Glomerular visceral epithelial cell (primary cell): ENCODE measurements around the gene DTYMK.
"Not testable (repeated sequence)": the region's sequence is repeated elsewhere in the genome, so short reads cannot be mapped to it uniquely, and the experiment has no call there.

Experiments used
- DNase-seq: peaks from one replicate; pipeline ENCODE4 v3.0.0-alpha.2; 2016; ENCODE audit errors: extremely low spot score

The DTYMK gene

DNA sequence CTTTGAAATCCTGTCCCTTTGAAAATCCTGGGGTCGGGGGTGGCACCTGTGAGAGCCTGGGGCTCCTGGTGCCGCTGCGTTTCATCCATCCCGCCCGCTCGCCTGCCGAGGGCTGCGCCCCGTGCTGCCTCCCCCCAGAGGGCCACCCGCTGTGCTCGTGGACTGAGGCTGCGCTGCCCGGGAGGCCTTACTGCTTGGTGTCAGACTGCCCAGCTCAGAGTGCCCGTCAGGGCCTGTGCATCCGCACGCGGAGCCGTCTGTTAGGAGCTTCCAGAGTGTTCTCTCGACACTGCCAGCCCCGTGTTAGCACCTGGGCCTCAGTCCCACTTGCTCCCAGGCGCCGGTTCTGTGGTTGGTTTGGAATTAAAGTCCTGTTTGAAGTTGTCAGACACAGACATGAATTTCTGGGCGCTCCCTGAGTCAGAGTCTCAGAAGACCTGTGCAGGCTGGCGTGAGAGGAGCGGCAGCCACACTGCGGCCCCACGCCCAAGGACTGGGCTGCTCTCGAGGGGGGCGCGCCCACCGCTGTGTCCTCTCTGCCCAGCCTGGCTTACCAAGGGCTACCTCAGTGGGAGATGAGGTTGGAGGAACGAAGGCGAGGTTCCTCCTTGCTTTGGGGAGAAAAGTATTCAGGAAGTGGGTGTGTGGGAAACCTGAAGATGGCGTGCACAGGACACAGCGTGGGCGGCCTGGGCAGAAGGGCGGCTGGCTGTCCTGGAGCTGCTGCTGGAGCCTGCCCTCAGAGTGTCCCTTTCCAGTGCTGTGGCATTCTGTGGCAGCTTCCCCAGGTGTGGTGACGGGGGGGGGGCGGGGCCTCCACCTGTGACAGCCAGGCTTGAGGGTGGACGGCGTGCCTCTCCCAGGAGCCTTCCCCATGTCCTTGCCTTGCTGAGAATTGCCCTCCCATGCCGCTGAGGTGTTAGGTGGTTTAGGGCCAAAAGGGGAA lies 14.1 kb downstream of the DTYMK start:
- no peak for DNase-seq

DNA sequence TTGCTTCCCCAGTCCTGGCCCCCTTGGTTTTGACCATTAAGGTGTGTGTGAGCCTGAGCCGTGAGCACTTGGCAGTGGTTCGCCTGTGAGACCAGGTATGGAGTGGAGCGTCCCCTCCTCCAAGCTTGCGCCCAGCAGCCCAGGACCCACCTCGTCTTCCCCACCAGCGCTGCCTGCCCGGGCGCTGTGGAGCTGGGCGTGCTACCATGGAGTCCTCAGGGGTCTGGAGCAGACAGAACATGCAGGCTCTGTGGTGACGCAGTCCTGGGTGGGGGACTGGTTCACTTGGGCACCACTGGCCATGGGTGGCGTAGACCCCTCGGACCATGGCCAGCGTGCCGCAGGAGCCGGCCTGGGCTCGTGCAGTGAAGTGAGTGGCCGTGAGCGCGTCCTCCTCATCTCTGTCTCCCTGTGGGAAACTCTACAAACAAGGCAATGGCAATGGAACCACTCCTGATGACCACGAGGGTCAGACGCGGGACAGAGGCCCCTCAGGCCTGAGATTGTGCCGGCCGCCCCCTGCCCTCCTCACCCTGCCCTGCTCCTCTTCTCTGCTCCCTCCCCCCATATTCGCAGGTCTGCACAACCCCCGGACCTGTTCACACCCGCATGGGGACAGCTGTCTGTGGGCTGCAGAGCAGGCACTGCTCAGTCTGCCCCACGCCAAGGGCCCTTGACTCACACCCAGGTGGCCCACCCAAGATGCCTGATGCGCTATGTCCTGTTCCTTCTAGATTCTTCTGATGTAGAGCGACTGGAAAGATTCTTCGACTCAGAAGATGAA lies 15.0 kb downstream of the DTYMK start:
- no peak for DNase-seq

DNA sequence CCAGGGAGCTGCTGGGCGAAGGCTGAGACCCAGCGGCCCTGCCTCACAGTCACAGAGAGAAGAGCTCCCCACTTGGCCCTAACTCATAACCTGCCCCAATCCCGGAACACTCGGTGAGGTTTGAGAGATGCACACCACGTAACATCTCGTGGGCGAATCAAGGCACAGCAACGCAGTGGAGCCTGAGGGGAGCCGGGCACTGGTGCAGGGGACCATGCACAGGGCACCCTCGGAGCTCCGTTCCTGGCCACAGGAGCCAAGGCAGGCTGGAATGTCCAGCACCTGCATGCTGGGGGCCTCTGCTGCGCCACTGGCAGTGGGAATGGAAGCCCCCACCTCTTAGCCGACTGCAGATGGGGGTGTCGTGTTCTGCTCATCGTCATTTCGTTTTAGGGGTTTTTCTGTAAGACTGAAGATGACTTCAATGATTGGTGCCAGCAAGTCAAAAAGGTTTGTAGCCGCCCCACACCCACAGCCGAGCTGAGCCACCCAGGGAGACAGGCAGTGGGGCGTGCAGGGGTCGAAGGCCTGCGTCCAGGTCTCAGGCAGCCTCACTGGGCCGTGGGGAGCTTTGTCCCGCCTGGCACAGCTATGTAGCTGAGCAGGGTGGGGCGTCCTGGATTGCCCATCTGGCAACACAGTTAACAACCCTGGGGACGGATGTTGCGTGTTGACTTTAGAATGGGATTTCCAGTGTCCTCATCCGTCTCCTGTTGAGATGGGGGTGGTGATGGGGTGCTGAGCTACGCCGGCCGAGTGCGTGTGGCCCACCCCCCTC lies 16.1 kb downstream of the DTYMK start:
- DNase-seq, result no peak

GRCh38 chr2:241668839-241669238 lies 17.8 kb downstream of the DTYMK start:
- no peak for DNase-seq

GRCh38 chr2:241668354-241668753 lies 18.3 kb downstream of the DTYMK start:
- no peak for DNase-seq

GRCh38 chr2:241666627-241667400 lies 19.8 kb downstream of the DTYMK start:
- DNase-seq, result no peak

GRCh38 chr2:241665731-241666440 lies 20.7 kb downstream of the DTYMK start:
- no peak for DNase-seq

DNA sequence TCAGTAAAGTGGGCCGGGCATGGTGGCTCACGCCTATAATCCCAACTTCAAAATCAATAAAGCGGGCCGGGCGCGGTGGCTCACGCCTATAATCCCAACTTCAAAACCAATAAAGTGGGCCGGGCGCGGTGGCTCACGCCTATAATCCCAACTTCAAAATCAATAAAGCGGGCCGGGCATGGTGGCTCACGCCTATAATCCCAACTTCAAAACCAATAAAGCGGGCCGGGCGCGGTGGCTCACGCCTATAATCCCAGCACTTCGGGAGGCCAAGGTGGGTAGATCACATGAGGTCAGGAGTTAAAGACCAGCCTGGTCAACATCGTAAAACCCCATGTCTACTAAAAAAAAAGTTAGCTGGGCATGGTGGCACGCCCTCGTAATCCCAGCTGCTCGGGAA lies 23.9 kb downstream of the DTYMK start:
- DNase-seq, result not testable (repeated sequence)

DNA sequence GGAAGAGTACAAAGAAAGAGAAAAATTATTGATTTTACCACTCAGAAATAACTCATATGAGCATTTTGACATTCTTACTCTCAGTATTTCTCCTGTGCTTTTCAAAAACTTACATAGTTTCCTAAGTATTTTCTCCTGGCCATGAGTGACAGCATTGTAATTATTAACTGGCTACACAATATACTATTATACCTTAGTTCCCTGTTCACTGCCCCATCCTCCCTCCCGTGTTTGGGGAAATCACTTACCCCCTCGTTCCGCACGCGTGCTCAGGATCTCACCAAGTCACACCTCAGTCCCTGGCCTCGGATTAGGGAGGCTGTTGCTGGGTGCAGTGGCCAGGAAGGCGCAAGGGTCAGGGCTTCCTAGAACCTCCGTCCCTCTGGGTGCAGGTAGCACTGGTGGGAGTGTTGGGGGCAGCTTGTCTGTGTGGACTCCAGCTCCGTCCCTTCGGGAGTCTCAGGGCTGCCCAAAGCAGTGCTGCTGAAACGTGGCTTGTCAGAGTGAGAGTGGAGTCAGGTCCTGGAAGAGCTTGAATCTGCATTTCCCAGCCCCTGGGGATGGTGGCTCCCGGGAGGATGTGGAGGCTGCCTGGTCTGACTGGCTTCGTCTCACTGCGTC lies 25.9 kb downstream of the DTYMK start:
- DNase-seq, result no peak

GRCh38 chr2:241659150-241659739 lies 27.4 kb downstream of the DTYMK start:
- peak; percentile 59 for DNase-seq

DNA sequence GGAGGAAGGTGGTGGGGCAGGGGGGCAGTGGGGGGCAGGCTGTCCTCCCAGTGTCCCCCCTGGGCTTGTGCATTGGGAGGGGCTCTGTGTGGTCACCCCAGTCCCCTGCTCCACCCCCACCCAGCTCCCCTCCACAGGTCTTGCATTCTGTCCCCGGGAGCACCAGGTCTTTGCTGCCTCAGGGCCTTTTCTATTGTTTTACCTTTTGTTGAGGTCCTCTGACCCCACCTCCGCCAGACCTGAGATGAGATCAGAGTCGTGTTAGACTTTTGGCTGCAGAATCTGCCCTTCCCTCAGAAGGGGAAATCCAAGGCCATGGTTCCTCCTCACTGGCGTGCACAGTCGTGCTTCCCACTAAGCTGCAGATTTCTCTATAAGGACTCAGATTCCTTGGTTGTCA lies 28.3 kb downstream of the DTYMK start:
- DNase-seq, result no peak

- DNase-seq, result no peak
These were observed 28.8 kb downstream of the DTYMK start for GRCh38 chr2:241657786-241658254.

GRCh38 chr2:241656190-241656741 lies 30.3 kb downstream of the DTYMK start:
- no peak for DNase-seq

- no peak for DNase-seq
These were observed 31.0 kb downstream of the DTYMK start for GRCh38 chr2:241655516-241656189.

DNA sequence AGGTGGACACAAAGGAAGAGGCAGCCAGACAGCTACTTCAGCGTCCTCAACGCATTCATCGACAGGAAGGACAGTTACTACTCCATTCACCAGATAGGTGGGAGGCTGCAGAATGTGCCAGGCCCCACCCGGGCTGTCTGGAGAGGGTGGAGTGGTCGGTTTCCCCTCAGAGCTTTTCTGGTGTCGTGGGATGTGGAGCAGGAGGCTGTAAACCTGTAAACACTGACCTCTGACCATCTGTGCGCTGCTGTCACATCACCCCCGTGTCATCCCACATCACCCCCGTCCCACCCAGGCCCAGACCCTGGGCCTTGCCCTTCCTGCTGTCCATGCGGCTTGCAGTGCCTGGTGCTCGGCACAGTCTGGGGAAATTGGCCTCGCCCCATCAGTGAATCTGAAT lies 32.1 kb downstream of the DTYMK start:
- no peak for DNase-seq

GRCh38 chr2:241653210-241653750 lies 33.3 kb downstream of the DTYMK start:
- DNase-seq, result no peak

DNA sequence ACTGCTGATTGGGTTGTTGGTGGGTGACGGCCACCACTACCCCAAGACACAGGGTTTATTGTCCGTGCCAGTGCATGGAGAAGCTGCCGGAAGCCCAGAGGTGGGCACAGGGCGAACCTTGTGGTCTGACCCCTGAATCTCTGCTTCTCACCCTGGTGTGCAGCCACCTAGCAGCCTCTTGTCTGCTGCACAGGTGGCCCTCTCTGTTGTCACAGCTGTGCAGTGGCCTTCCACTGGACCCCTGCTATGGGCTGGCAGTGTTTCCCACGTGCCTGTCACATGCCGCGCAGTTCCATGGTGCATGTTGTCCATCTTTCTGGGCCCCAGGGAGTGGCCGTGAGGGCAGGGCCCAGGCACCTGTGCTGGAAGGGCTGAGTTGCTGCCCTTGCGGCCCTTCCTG lies 33.9 kb downstream of the DTYMK start:
- no peak for DNase-seq

DNA sequence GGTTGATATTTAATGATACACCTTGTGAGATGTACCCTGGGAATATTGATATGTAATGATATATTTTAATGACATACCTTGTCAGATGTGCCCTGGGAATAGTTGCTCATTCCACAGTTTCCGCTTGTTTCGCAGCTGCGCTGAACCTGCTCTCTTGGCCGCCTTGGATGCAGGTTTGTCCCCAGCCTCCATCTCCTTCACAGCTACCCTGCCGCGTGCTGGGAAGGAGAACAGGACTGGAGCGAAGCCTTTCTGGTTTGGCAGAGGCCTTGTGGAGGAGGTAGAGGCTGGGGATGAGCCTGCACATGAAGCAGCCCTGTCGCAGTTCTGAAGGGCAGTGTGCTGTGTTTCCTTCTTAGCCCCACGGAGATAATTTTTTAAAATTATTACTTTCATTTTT lies 34.5 kb downstream of the DTYMK start:
- DNase-seq, result no peak

DNA sequence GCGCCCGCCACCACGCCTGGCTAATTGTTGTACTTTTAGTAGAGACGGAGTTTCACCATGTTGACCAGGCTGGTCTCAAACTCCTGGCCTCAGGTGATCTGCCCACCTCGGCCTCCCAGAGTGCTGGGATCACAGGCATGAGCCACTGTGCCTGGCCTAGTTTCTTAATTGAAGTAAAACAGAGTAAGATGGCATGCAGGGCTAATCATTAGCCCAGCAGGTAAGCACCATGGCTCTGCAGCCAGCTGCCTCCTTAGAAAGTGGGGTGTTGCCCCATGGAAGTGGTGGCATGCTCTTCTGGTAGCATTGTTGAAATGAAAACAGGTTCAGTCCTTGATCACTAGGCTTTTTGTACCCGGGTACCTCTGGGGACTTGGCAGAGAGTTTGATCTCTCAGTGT lies 36.7 kb downstream of the DTYMK start:
- no peak for DNase-seq
